Hippocampal formation (tissue), 2 donors: ENCODE data around the gene TMEM63C.

Experiments used
- DNase-seq, 2 donors: peaks; one replicate each; lab custom pipeline; 2025; lab: John Stamatoyannopoulos, UW

Gene TMEM63C

DNA sequence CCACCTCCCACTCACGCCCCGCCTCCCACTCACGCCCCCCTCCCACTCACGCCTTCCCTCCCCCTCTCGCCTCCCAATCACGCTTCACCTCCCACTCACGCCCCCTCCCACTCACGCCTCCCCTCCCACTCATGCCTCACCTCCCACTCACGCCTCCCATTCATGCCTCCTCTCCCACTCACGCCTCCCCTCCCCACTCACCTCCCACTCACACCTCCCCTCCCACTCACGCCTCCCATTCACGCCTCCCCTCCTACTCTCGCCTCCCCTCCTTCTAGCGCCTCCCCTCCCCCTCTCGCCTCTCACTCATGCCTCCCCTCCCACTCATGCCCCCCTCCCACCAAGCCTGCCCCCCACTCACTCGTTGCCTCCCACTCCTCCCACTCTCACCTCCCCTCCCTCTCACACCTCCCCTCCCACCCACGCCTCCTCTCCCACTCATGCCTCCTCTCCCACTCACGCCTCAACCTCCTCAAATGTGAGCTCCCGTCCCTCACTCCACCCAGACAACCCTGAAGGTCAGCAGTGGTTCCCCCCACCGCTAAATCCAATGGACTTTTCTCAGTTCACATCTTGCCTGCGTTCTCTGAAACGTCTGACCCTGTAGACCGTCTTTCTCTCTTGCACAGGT lies 39.8 kb downstream of the TMEM63C start:
- no peak for DNase-seq

- DNase-seq = no peak
Measured at GRCh38 chr14:77222546-77223225, 41.1 kb downstream of the TMEM63C start.

DNA sequence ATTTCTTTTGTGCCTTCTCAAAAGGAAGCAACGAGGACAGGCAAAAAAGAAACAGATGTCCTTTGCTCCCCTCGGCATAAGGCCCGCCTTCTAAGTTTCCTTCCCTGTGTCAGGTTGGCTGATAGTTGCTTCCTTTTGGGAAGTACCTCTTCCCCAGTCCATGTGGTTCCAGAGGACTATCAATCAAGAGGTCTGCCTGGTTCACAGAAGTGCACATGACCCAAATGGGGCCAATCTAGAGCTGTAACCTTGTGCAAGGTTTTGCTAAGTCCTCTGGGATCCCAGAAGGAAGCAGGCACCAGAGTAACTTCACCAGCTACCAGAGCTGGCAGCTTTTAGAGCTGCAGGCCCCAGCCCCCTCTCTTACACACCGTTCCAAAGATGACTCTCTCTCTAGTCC lies 42.6 kb downstream of the TMEM63C start:
- no peak for DNase-seq

DNA sequence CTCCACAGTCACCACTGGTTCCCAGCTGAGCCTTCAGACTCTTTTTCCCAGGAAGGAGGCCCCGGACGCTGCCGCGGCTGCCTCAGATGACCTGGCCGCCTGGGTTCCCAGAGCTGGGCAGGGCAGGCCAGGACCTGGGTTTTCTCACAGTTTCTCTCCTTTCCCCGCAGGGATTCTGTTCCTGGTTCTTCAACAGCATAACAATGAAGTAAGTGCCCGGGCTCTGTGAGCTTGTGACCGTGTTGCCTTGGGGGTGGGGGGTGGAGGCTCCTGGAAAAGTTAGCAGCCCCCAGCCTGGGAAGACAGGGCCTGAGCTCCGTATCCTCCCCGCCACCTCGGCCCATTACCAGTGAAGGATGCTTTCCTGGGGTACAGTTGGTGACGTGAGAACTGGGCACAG lies 43.7 kb downstream of the TMEM63C start:
- DNase-seq = no peak

DNA sequence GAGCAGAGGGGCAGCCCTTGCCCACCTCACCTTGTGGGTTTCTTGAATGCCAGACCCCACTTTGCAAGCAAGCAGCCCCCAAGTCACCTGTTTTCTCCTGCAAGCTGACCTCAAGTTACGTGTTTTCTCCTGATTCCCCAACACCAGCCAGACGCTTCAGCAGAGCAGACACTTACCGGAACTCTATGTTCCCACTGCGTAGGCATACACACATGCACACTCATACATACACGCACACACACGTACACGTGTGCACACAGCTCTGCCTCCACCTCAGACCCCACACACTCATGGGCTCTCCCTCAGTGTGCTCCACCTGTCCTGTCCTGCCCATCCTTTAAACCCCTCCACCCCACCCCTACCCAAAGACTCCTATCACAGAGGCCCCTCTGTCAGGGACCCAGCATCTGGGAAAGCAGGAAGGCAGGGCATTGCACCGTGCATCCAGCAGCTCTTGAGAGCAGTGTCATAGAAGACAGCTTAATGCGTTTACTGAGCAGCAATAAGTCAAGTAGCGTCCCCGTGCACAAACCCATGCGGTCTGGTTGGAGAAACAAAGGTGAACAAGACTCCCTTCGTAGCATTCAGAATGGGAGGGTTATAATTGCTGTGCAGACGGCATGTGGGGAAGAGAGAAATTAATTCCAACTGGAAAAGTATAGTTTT lies 44.4 kb downstream of the TMEM63C start:
- DNase-seq = no peak

- DNase-seq = no peak
Measured at GRCh38 chr14:77228056-77228455, 46.5 kb downstream of the TMEM63C start.

- no peak for DNase-seq
Measured at GRCh38 chr14:77230914-77231313, 49.3 kb downstream of the TMEM63C start.

GRCh38 chr14:77231721-77232120 lies 50.1 kb downstream of the TMEM63C start:
- DNase-seq = no peak

DNA sequence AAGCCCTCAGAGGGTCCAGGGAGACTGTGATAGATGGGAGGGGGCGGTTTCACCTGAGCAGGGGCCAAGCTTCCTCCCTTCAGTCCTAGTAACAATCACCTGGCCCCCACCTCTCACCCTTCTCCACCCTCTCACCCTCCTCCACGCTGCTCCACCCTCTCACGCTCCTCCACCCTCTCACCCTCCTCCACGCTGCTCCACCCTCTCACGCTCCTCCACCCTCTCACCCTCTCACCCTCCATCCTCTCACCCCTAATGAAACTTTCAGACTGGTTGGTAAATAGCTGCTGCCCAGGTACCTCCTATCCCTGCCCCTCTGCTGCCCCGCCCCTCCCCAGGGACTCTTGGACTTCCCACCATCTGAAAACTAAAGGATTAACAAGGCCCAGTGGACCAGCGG lies 55.2 kb downstream of the TMEM63C start:
- no peak for DNase-seq

GRCh38 chr14:77238356-77238755 lies 56.8 kb downstream of the TMEM63C start:
- DNase-seq = no peak

DNA sequence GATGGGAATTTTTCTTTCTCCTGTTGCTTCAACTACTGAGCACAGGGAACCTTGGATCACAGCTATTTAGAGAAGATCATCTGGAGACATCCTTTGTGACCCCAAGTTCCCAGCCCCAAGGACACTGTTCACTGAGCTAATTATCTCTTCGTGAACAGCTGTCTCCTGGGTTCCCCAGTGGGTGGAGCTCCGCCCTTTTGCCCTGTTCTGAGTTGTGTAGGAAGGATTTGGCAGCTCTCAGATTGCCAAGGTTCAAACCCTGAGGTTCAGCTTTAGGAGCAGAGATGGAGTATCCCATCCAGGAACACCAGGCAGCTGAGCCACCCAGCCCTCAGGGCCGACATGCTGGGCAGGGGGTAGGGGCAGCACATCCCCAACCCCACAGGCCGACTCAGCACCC lies 57.4 kb downstream of the TMEM63C start:
- DNase-seq = no peak

DNA sequence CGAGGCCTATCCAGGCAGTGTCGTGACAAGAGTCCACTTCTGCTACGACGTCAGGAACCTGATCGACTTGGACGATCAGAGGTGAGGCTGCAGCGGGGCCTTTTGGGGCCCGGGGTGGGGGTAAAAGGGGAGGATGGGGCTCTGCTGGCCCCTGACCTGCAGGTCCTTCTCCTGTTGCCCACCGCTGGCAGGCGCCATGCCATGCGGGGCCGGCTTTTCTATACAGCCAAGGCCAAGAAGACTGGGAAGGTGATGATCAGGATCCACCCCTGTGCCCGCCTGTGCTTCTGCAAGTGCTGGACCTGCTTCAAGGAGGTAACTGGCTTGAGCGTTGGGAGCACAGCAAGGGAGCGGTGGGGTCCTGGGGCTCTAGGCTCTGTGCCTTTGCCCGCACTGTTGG lies 57.8 kb downstream of the TMEM63C start:
- no peak for DNase-seq

GRCh38 chr14:77240336-77240915 lies 58.8 kb downstream of the TMEM63C start:
- DNase-seq = no peak

- no peak for DNase-seq
Measured at GRCh38 chr14:77241955-77242354, 60.4 kb downstream of the TMEM63C start.

- no peak for DNase-seq
Measured at GRCh38 chr14:77242752-77243151, 61.2 kb downstream of the TMEM63C start.

DNA sequence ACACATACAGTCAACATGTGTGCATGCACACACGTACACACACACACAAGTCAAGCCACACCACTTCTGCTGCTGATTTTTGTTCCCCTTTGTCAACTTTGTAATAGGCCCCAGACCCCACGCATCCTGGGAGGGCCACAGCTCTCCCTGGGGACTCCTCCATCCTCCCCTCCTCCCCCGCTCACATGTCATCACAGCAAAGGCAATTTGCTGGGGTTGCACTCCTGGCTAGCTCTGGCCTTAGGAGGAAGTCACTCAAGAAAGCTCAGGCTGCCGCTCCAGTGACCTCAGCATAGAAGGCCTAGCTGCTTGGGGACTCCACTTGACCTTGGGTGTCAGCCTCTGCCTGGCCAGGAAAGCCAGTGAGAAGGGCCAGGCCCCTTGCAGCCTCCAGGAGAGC lies 62.3 kb downstream of the TMEM63C start:
- DNase-seq = no peak

- DNase-seq = no peak
Measured at GRCh38 chr14:77245820-77246219, 64.2 kb downstream of the TMEM63C start.

DNA sequence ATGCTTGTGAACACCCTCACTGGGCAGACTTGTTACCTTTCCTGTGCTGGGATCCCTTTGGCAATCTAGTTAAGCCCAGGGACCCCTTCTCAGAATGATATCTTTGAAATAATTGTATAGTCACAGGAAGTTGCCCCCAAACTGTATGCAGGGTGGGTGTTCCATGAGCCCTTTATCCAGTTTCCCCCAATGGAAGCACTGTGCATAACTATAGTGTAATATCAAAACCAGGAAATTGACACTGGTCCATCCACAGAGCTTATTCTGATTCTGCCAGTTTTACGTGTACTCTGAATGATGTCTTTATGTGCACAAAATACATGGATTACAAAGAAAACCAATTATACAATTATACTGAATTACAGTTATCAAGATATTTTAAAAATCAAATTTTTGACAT lies 65.2 kb downstream of the TMEM63C start:
- DNase-seq = no peak

DNA sequence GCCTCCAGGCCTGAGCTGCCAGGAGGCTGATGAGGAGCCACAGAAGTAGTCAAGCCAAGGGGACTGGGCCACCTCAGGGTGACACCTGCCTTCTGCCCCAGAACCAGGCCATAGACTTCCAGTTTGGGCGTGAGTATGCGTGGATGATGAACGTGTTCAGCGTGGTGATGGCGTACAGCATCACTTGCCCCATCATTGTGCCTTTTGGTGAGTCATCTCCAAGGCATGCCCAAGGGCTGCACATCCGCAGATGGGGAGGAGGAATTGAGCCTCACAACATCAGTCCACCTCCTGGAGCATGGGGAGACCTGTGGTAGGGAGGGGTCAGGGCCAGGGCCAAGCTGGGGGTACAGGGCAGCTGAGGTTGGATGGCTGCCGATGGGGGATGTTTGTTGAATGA lies 67.1 kb downstream of the TMEM63C start:
- no peak for DNase-seq

DNA sequence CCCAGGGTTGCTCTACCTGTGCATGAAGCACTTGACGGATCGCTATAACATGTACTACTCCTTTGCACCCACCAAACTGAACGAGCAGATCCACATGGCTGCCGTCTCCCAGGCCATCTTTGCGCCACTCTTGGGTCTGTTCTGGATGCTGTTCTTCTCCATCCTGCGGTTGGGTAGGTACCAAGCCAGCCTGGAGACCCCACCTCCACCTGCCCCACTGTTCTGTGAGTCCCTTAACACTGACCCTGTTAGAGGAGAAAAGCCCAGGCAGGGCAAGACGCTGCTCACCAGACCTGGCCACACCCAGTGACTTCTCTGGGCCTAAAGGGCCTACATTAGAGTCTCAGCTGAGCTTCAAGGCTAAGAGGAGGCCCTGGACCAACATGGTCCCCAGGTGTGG lies 67.7 kb downstream of the TMEM63C start:
- DNase-seq = no peak

- DNase-seq = no peak
Measured at GRCh38 chr14:77250927-77251326, 69.3 kb downstream of the TMEM63C start.

GRCh38 chr14:77251870-77252269 lies 70.3 kb downstream of the TMEM63C start:
- DNase-seq = no peak
